Coronary artery (tissue), 2 donors: ENCODE measurements around the gene UBE2G1.

Experiments used
- DNase-seq: peaks from one replicate; pipeline ENCODE4 v3.0.0-alpha.2; 2017; ENCODE audit warnings: low spot score
- H3K27ac ChIP-seq, 2 donors: fragments of 200-600 bp; sonication (generic); one replicate each; pipeline ENCODE4 v1.5.1; 2016 to 2019
- H3K4me3 ChIP-seq: fragments of 200-600 bp; sonication (generic); 2 replicates; pipeline ENCODE4 v1.5.1; 2016; ENCODE audit warnings: mild to moderate bottlenecking, moderate library complexity
- TF ChIP-seq, protein P1 (sequence below): fragments of 200-600 bp; sonication (generic); IDR thresholded peaks from one replicate; pipeline ENCODE4 v1.5.1; 2019; ENCODE audit warnings: antibody characterized with exemption

The UBE2G1 gene

DNA sequence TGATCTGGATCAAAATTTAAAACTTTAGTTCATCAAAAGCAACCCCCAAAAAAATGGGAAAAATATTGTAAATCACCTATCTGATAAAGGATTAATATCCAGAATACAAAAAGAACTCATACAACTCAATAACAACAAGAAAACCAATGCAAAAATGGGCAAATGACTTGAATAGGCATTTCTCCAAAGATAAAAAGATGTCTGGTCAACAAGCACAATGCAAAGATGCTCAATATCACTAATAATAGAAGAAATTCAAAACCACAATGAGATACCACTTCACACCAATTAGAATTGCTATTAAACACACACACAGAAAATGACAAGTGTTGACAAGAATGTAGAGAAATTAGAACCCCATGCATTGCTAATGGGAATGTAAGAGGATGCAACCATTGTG is 40.4 kb downstream of the UBE2G1 start:
- Histone ChIP-seq H3K27ac (no peak overlapping the region), H3K4me3 (no peak overlapping the region)
- no peak for DNase-seq
- TF ChIP-seq, protein P1, sequence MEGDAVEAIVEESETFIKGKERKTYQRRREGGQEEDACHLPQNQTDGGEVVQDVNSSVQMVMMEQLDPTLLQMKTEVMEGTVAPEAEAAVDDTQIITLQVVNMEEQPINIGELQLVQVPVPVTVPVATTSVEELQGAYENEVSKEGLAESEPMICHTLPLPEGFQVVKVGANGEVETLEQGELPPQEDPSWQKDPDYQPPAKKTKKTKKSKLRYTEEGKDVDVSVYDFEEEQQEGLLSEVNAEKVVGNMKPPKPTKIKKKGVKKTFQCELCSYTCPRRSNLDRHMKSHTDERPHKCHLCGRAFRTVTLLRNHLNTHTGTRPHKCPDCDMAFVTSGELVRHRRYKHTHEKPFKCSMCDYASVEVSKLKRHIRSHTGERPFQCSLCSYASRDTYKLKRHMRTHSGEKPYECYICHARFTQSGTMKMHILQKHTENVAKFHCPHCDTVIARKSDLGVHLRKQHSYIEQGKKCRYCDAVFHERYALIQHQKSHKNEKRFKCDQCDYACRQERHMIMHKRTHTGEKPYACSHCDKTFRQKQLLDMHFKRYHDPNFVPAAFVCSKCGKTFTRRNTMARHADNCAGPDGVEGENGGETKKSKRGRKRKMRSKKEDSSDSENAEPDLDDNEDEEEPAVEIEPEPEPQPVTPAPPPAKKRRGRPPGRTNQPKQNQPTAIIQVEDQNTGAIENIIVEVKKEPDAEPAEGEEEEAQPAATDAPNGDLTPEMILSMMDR, result no peak

DNA sequence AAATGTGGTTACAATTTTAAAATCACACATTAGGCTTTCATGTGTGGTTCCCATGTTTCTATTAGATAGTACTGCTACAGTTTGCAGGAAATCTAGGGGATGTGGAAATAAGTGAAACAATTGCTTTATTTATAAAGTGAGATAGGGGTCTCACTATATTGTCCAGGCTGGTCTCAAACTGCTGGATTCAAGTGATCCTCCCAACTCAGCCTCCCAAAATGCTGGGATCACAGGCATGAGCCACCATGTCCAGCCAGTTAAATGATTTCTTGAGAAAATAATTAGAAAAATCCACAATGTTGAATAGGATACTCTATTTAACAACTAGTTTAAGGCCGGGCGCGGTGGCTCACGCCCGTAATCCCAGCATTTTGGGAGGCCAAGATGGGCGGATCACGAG is 42.0 kb downstream of the UBE2G1 start:
- TF ChIP-seq, protein P1, result no peak
- DNase-seq, result no peak
- Histone ChIP-seq H3K4me3 (no peak overlapping the region), H3K27ac (no peak overlapping the region)

DNA sequence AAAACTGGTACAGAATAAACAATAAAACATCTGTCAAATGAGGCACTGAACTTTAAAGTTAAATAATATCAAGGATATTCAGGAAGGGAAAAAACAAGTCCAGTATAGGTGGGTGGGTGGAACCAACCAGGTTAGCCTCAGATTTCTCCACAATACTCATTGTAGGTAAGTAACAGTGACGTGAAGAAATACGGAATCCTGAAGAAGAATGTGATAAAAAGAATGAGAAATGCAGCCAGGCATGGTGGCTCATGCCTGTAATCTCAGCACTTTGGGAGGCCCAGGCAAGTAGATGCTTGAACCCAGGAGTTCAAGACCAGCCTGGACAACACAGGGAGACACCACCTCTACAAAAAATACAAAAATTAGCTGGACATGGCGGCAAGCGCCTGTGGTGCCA is 47.3 kb downstream of the UBE2G1 start:
- no peak overlapping the region for H3K27ac ChIP-seq
- DNase-seq, result no peak
- H3K4me3 ChIP-seq, result no peak overlapping the region
- TF ChIP-seq, protein P1, result no peak

DNA sequence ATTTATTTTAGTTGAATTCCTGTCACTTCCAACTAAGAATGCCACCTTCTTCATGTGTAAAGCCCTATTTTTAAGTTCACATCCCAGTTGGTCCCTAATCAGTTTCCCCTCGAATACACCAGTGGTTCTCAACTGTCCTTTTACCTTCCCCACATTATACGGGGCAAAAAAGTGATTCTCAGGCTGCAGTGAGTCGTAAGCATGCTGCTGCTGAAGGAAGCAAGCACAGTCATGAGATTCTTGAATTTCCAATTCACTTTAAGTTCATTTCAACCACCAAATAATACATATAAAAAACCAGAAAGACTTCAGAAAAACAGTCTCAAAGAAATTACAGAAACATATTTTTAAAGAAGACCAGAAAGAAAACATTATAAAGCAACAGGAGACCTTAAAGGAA is 47.9 kb downstream of the UBE2G1 start:
- no peak overlapping the region for H3K4me3 ChIP-seq
- DNase-seq, result no peak
- no peak overlapping the region for H3K27ac ChIP-seq
- TF ChIP-seq, protein P1, result no peak

DNA sequence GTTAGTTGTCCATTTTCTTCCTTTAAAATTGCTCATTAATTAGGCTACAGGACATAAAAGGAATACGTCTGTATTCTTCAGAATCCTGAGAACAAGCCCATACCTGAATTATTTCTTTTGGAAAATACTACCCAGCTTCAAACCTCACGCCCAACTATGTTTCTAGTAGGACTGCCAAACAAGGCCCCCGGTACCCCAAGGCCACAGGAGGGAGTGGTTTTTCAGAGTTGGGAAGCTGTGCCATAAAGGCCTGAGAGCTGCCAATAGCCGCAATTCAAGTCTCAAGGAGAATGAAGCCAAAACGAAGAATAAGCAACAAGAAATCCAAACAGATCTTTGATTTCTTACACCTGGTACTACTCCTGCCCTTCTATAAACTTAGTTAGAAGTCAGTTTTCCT is 48.3 kb downstream of the UBE2G1 start:
- TF ChIP-seq, protein P1, result no peak
- Histone ChIP-seq H3K4me3 (no peak overlapping the region), H3K27ac (no peak overlapping the region)
- DNase-seq, result no peak

DNA sequence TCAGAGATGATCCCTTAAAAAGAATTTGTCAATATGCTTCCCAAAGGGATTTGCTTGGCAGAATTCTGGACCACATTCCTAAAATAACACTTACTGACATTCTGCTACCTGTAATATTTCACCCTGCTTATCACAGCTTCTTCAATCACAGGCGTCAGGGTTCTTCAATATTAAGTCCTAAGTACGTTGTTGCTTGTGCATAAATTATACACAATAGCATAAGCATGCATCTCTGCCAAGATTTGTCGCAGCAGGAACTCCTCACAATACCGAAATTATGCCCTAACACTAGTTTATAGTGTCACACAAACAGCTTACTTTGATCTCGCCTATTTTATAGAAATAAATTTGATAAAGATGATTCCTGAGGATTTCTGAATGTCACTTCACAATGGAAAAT is 48.9 kb downstream of the UBE2G1 start:
- Histone ChIP-seq H3K4me3 (no peak overlapping the region), H3K27ac (no peak overlapping the region)
- no peak for DNase-seq
- TF ChIP-seq, protein P1, result no peak

DNA sequence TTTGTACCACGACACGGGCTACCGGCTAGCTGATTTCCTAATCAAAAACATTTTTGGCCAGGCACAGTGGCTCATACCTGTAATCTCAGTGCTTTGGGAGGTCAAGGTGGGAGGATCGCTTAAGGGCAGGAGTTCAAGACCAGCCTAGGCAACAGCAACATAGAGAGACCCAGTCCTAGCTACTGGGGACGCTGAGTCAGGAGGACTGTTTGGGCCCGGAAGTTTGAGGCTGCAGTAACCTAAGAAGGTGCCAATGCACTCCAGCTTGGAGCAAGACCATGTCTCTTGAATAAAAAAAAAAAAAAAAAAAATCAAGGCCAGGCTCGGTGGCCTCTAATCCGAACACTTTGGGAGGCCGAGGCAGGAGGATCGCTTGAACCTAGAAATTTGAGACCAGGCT is 49.8 kb downstream of the UBE2G1 start:
- no peak for DNase-seq

More for the DNA sequence above, 49.8 kb downstream of the UBE2G1 start:
- Histone ChIP-seq H3K27ac (no peak overlapping the region), H3K4me3 (no peak overlapping the region)
- TF ChIP-seq, protein P1, result no peak
